Right ventricle myocardium inferior (tissue), 1 donor: ENCODE data around the gene SMPD3. TPM values are rescaled to one million over a fixed set of nuclear protein-coding genes. Genes with fewer than 3 reads are reported as not detected.

Experiments used
- ATAC-seq: fragments of 200-7000 bp; cut with Tn5 transposase; one replicate; pipeline ENCODE4 v1.9.1; 2020; ENCODE audit warnings: mild to moderate bottlenecking, moderate library complexity
- DNase-seq: peaks from one replicate; pipeline ENCODE4 v3.0.0; 2021; ENCODE audit errors: missing footprints
- intact Hi-C: fragments of 100-400 bp; cut with DNase I; formaldehyde crosslinking; loops from one replicate; pipeline ENCODE4 v1.11.0; 2022
- total RNA-seq: library from RNA; stranded (reverse); fragmentation: NEBNext Ultra II Directional; extraction: Animal tissue kit (Norgen Biotek cat#: 25700); gene quantifications from one replicate; pipeline ENCODE4 v1.2.1, GENCODE V29; 2021
- donor health status: DM: no; HTN: yes; CAD: no; lungs with severe emphysema.

SMPD3 gene
- total RNA-seq, 1 donor from 2014 or later = 0.38 TPM

DNA sequence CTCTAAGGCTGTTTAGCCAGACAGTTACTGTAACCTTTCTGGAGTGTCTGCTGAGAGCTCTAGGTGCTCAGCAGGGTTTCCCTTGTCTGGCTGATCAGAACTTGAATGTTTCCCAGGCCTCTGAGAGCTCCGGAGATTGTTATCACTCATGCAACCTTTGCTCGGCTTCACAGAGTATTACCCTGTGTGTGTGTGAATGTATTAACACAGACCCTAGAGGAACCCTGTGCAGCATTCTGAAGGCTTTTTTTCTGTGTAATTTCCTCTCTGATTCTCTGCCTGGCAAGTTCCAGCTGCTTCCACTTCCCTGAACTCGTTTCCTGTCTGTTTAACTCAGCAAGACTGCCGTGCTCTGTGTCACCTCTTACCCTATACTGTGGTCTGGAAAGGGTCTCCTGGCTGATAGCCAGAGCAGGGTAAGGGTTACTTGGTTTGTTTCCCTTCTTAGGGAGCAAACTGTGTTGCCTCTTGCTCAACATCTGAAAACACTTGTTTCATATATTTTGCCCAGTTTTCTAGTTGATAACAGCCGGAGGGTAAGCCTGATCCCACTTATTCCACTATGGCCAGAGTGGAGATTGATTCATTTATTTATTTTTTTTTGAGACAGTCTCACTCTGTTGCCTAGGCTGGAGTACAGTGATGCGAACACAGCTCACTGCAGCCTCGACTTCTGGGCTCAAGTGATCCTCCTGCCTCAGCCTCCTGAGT, 115.7 kb downstream of the SMPD3 start:
- ATAC-seq = peak; percentile 56
- intact Hi-C loops = no loop called here
- DNase-seq = no peak

DNA sequence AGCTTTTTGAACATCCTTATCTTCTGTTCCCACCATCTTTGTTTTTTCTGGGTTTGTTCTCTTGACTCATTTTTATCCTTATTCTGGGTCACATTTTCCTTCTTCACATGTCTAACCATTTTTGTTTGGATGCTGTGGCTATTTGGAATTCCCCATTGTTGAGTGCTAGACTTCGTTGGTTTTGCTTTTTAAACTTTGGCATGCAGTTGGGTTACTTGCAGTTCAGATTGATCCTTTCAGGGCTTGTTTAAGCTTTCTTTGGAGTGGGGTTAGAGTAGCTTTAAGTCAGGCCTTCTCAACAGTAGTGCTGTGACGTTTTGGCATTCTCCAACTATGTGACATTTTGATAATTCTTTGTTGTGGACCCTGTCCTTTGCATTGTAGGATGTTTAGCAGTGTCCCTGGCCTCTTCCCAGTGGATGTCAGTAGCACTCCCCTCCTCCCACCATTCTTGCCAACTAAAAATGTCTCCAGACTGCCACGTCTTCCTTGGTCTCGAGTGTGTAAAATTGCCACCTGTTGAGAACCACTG, 116.4 kb downstream of the SMPD3 start:
- intact Hi-C loops = no loop called here
- no peak for ATAC-seq
- DNase-seq = no peak

DNA sequence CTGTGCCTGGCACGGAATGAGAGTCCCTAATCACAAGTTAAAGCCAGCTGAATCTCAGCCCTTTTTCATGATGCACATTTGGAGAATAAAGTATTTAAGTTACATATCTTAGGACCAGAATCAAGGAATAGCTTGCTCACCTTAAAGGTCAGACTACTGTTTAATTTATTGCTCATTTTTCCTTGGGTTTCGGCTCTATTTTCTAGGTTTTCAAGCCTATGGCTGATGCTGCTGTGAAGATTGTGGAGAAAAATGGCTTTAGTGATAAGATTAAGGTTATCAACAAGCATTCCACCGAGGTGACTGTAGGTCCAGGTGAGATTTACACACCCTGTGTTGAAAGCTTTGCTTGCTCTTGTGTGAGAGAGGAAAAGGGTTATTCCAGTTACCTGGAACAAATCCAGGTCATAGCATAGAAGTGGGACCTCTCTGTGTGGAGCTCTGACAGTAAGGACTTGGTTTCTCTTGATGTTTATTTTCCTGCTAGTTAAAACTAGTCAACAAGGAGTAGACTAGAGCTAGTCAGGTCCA, 119.4 kb downstream of the SMPD3 start:
- DNase-seq (no peak), ATAC-seq (no peak)
- intact Hi-C loops = loop anchor here (1.0 kb wide), 2 partner anchors 68 to 90 kb away; no protein-coding TSS in a partner anchor

DNA sequence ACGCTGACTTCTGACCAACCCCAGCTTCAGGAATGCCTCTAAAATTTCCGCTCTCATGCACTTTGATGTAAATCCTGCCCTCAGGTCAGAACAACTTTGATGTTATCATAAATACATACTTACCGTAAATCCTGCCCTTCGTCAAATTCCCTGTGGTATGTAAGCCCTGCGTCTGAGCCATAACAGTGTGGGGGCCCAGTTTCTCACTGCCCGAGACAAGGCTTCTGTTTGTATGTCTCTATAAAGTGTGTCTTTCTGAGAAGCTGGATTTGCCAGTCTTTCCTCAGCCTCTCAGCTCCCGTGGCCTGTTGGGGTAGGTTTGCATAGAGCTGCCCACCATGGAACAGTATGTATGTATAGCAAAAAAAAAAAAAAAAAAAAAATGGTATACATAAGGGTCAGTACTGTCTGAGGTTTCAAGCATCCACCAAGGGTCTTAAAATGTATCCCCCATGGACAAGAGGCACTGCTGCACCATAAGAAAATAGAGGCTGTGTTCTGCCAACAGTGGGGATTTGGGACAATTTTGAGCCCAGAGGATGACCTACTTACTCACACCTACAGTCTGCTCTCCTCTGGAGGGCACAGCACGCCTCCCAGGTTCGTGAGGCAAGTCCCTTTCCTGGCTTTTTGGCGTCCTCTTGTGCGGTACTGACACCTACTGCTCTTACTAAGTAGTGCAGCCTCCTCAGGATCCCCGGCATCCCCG, 120.0 kb downstream of the SMPD3 start:
- intact Hi-C loops = loop anchor here (1.0 kb wide), 2 partner anchors 67 to 89 kb away; no protein-coding TSS in a partner anchor
- ATAC-seq (peak; percentile 92), DNase-seq (peak; percentile 88)

DNA sequence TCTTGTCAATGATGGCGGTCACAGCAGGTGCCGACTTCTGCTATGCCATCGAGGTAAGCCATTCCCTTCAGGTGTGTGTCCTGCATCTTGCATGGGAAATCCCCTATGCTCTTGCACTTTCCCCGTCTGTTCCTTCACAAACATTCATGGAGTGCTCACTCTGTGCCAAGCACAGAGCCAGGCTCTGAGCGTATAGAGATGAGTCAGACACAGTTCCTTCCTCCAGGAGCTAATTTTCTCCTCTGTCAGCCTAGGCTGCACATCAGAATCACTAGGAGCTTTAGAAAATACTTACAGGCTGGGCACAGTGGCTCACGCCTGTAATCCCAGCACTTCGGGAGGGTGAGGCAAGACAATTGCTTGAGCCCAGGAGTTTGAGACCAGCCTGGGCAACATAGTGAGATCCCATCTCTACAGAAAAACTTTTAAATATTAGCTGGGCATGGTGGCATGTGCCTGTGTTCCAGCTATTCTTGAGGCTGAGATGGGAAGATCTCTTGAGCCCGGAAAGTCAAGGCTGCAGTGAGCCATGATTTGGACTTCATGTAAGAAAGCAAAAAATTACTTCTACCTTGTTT, 123.4 kb downstream of the SMPD3 start:
- ATAC-seq (no peak), DNase-seq (no peak)
- intact Hi-C loops = no loop called here

DNA sequence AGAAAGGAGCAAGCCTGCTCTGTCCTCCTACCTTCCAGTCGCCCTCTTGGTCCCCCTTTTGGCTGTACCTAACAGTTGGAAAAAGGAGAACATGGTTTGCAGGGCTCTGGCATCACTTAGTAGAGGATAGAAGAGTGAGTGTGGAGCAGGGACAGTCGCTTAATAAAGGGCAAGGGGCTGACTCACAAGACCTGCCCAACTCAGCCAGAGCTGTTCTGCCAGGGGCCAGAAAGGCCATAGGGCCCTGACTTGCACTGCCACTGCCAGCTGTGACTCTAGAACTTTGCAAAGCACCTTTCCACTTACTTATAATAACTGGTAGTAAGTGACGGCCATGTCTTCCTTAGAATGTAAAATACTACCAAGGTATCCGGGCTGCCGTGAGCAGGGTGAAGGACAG, 124.0 kb downstream of the SMPD3 start:
- no peak for ATAC-seq
- intact Hi-C loops = no loop called here

DNA sequence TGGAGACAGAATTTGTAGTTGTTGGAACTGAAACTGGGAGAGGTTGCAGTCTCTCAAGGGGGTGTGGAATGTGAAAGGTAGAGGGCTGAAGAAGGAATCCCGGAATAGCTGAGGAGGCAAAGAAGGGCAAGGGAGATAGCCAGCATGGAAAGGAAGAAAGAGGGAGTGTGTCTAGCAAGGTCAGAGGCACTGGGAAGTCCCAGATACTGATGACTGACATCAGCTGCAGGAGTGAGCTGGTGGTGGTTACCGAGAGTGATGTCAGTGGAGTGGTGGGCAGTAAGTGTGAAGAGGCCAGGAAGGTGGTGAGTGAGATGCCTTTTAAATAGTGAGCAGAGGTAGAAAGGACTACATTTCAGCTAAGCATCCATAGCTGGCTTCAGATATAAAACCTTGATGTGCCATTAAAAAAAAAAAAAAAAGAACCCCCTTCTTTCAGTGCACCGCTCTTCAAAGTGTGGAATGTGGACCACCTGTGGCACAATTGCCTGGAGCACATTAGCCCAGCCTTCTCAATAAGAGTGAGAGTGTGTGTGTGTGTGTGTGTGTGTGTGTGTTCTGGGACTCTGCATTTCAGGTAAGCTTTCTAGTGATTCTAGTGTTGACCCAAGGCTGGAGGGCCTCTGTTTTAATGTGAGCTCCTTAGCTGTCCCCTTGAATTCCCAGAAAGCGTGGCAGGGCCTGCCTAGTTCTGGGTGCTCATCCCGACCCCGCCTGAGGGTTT, 129.0 kb downstream of the SMPD3 start:
- ATAC-seq = no peak
- intact Hi-C loops = no loop called here
- no peak for DNase-seq

More for the DNA sequence above, 124.0 kb downstream of the SMPD3 start:
- no peak for DNase-seq

DNA sequence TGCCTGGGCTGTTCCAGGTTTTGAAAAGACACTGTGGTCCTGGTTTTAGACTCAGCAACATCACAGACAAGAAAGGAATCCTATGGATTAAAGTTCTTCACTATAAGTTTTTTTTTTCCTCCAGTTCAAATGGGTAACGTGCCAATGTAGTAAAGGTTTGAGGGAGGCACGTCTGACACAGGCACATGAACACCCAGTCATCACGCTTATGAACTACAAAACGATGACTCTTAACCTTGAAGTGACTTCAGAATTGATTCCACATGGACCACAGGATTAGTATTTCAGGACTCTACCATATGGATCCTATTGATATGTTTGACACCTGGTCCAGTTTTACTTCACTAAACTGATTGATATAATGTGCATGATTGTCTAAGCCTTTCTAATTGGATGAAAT, 135.2 kb downstream of the SMPD3 start:
- intact Hi-C loops = loop anchor here (5.0 kb wide), 1 partner anchor 66 kb away; the partner anchor contains the start of gene PLA2G15
- no peak for ATAC-seq

DNA sequence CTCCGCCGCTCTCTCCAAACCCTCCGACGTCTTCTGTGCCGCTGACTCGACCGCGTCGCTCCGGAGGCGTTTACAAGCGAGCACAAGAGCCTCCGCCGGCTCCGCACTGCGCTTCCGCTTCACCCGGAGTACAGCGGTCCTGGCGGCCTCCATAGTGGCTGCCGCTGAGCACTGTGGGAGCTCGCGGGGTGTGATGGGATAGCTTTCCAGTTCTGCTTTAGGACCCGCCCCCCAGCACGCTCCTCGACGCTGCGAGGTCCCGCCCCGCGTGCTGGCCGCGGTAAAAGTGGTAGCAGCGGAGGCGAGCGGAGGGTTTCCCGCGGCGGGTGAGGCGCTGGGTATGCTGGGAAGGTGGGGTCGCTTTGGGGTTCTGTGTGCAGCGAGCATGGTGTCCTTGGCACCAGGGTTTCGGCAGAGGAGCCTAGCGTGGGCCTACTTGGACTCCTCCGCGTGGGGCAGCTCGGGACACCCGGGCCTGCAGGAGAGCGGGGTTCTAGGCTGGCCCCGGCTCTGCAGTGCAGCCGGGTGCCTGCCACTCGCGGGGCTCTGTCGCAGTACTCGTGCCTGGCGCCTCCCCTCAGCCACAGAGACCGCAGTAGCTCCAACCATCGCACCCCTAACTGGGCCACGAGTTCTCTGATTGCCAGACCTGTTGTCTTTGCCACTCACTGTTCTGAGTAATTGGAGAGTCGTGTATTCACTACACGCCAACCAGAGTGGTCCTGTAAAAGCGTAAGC, 137.4 kb downstream of the SMPD3 start, which contains the start of the genes PRMT7 and SLC7A6OS:
PRMT7 (plus strand) TSS at position 246 of the 738 bp plus-strand sequence. CDS start 4,961 bp downstream, outside the sequence.
SLC7A6OS (minus strand) TSS at position 173 of the 738 bp plus-strand sequence; CDS start at position 153, 20 bp downstream.
- DNase-seq (peak; percentile 97), ATAC-seq (peak; percentile 100)
- intact Hi-C loops = loop anchor here (2.0 to 5.0 kb wide), 2 partner anchors 46 to 64 kb away; partner anchors contain the start of genes PLA2G15 and SLC7A6

More for the DNA sequence above, 135.2 kb downstream of the SMPD3 start:
- no peak for DNase-seq

DNA sequence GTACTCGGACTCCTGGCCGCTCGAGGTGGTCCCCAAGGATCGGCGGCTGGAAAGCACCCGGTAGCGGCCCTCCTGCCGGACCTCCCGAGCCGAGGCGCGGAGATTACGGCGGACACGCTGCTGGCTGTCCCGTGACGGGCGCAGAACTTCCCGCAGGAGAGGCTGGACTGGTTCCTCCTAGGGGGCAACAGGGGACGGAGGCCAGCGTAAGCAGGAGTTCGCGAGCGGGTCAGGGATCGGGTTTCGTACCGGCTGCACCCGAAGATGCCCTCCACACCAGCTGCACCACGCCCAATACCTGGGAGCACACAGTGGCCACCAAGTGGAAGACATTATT, 137.9 kb downstream of the SMPD3 start:
- DNase-seq = peak; percentile 74
- peak; percentile 29 for ATAC-seq
- intact Hi-C loops = loop anchor here (2.0 to 5.0 kb wide), 2 partner anchors 46 to 63 kb away; partner anchors contain the start of genes PLA2G15 and SLC7A6

DNA sequence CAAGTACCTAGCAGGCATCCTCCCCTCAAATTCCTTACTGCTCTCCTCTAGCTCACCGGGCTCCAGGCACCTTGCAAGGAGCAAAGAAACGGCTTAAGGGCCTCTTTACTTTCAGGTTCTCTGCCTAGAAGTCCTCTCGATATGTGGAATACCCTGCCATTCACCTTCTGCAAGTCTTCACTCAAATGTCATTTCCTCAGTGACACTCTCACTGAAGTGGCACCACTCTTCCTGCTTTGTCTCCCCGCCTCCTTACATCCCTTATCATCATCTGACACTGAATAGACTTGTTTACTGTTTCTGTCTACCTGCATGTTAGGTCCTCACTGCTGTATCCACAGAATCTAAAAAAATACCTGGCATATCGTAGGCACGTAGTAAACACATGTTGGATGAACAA, 138.5 kb downstream of the SMPD3 start:
- no peak for DNase-seq
- intact Hi-C loops = loop anchor here (2.0 to 5.0 kb wide), 2 partner anchors 45 to 62 kb away; partner anchors contain the start of genes PLA2G15 and SLC7A6

More for the DNA sequence above, 138.5 kb downstream of the SMPD3 start:
- no peak for ATAC-seq

Other genes starting within 250 kb of the SMPD3 start
- 0.41 TPM for gene ESRP2, start 212.4 kb downstream of the SMPD3 start, total RNA-seq
- gene PLA2G15, start 203.1 kb downstream of the SMPD3 start, total RNA-seq = 43.8 TPM
- gene SLC7A6, start 184.0 kb downstream of the SMPD3 start, total RNA-seq = 33.7 TPM
- gene SLC7A6OS, start 137.6 kb downstream of the SMPD3 start, total RNA-seq = 12.4 TPM
- gene PRMT7, start 137.5 kb downstream of the SMPD3 start, total RNA-seq = 28.9 TPM
- 9.5 TPM for gene ZFP90, start 90.8 kb upstream of the SMPD3 start, total RNA-seq
- not detected for gene CDH3, start 196.8 kb upstream of the SMPD3 start, total RNA-seq